Islet of Langerhans (tissue), 1 donor: ENCODE data around the gene PPT1.

Source experiments
- FAIRE-seq: peaks from one replicate; lab custom pipeline; 2011; peaks lifted over from hg19 to GRCh38; lab: Jason Lieb, UNC

Gene PPT1

DNA sequence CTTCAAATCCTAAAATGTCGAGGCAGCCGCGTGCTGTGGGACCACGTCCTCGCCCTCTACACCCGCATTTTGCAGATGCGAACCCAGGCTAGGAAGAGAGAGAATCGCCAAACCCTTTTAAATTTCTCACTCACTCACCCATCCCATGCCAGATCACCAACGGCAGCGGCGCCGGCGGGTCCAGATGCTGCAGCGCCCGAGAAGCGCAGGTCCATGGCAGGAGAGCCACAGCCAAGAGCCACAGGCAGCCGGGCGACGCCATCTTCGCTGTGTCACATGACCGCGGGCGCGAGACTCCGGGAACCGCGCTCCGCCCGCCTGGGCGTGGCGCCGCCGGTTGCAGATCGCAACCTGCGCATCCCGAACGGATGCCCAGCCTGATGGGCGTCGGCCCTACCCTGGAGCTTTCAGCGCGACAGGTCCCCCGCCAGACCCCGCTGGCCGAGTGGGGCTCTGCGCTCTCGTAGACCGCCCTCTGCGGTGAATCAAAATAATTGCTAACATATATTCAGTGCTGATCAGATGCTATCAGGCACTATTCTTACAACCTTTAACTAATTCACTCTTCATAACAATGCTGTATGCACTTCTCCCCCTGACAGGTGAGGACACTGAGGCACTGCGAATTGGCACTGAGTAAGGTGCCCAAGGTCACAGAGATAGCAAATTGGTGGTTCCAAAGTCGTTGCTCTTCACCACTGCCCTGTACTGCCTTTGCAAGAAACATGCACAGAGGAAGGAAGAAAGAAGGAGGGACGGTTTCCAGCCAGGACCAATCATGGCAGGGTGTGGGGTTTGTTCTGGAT is at the start of gene PPT1:
PPT1 (minus strand) TSS at position 276 of the 806 bp plus-strand sequence; CDS start at position 262, 14 bp downstream.
- no peak for FAIRE-seq

DNA sequence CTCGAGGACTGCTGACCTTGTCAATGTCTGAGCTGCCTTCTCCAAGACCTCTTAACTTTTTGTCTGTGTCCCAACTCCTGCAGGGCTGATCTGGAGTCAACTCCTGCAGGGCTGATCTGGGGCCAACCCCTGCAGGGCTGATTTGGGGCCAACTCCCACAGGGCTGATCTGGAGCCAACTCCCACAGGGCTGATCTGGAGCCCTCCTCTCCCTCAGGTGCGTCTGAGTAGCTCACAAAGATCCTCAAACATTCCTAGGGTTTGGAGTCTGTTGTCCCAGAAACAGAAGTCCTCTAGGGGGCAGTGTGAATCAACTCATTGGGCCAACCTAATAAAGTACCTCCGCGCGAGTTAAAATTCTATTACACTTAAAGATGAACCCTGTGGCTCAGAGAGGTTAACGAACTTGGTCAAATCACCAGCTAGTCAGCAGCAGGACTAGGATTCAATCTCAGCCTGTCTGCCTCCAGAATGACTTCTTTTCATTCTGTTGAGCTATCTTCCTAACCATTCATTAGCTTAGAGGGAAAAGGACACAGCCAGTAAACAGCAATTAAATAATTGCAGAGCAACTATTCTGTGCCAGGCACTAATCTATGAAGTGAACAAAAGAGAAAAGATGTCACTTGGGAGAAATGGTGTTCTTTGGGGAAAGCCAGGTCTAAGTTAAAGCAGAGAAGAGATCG is 47.0 kb upstream of the PPT1 start:
- peak; percentile 77 for FAIRE-seq

DNA sequence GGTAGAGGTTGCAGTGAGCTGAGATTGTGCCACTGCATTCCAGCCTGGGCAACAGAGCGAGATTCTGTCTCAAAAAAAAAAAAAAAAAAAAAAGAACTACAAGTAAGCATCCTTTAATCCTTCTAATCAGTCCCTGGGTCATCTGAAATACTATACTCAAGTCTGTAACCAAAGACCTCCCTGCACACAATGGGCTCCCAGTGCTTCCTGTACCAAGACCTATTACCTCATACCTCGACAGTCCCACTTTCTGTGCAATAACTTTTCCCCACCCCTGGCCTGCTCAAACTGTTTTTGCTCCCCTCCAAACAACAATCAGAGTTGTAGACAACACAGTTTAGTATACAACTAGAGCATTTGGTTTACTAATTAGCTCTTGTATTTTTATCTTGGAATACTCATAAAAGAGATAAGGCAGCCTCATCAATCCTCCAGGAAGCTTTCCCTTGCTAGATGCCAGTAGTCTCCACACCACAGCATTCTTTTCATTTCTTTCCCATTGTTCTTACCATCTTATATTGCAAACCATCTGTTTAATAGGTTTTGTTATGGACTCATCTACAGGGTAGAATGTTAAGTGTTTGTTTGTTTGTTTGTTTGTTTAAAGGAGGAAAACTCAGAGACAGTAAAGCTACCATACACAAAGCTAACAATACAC is 45.0 kb upstream of the PPT1 start:
- FAIRE-seq = no peak

DNA sequence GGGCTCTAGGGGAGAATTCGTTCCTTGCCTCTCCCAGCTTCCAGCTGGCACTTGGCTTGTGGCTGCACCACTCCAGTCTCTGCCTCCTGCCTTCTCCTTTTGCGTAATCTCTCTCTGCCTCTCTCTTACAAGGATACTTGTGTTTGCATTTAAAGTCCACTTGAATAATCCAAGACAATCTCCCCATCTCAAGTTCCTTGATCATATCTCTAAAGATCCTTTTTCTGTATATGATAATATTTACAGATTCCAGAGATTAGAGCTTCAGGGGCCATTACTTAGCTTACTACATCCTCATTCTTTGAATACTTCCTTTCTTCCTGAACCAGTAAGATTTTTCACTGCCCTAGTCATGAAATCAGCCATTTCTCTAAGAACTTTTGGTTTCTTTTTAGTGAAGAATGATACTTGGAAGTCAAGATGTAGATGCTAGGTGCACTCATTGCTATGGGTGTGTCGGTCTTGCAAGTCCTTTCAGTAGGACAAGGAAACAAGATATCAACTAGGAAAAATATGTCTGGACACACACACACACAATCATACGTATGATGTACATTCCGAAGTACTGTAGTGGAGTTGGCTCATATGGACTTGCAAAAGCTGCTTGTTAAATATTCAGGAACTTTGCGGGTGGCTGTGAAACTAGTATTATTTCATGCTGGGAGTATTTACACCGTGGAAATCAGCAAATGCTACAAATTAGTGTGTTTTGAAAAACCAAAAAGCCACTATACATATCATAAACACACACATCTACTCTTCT is 43.3 kb upstream of the PPT1 start:
- no peak for FAIRE-seq

DNA sequence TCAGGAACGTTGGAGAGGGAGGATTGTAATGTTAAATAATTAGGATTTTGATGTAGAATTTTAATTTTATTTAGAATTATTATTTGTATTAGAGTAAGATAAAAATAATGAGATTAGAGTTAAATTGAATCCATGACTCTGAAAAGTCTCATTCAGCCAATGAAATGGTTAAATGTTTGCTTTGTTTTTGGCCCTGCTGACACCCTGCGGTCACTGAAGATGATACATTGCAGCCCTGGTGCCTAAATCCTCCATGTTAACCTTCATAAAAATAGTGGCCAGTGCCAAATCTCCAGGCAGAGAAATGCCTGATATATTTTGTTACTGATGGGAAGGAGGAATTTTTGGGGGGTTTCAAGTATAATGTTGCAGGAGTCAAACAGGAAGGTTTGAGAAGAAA is 36.8 kb upstream of the PPT1 start:
- FAIRE-seq = no peak

DNA sequence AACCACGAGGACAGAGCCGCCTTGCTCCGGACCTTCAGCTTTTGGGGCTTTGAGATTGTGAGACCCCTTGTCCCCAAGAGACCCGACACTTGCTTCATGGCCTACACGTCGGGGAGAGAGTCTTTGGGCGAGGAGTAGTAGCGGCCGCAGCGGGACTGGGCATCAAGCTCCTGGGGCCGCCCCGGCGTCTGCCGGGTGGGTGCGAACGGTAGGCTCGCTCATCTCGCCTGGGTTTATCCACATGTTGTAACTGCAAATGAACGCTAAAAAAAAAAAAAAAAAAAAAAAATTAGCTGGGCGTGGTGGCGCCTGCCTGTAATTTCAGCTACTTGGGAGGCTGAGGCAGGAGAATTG is 36.2 kb upstream of the PPT1 start:
- no peak for FAIRE-seq

DNA sequence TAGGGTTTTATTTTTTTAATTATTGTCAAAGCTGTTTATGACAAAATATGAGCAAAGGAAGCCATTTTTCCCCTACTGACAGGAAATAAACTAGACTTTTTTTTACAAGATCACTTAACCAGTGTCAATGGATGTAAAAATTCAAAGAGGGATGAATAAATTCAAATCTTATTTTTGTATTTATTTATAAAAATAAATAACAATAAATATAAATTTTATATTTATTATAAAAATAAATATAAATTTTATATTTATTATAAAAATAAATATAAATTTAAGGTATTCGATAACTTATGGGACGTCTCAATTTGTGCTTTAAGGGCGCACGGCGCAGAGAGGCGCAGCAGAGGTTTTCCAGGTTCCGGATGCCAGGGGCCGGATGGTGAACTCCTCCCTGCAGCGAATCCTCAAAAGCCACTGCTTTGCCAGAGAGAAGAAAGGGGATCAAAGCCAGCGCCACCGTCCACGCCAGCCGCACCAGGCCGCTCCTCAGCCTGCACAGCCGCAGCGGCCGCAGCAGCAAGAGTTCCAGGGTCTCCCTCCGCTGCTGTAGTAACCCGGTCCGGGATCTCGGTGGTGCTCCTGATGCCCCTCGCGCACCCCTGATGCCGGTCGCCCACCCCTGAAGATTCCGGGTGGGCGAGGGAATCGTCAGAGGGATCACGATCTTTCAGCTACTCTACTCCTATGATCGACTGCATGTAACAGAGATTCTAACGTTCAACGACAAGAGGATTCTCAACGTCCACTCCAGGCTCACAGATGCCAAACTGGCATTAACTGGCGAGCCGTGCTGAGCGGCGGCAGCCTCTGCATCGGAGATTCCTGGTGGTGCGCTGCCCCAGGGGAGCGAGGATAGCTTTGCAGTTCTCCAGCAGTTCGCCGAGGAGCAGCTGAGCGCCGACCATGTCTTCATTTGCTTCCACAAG is 35.6 kb upstream of the PPT1 start:
- FAIRE-seq = no peak

DNA sequence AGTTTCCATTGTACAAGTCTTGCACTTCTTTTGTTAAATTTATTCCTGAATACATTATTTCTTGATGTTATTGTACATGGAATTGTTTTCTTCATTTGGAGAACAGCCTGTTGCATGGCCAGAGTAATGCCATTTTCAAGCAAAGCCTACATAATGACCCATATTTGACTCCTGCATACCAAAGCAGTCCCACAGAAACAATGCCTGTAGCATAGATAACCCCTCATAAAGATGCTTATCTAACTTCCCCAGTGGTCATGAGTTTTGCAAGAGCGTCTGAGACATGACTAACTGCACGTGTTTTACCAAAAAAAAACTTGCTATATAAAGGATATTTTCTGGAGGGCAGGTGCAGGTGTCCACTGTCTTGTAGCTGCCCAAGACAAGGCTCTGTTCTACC is 33.8 kb upstream of the PPT1 start:
- FAIRE-seq = no peak

DNA sequence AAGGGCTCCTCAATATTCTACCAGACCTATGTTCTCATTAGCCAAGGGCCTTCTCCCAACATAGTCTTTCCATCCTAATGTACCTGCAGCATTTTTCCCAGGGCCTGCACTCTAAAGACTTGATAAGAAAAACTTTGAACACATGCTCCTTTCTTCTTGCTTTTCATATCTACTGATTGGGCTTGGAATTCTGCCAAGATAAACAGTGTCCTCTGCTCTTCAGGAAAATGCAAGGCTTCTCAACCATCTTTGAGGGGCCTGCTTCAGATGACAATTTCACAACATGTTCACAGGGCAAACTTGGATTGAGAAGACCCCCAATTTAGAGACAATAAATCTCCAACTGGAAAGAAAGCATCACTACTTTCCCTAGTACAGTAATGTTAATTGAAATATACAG is 25.8 kb upstream of the PPT1 start:
- FAIRE-seq = no peak

DNA sequence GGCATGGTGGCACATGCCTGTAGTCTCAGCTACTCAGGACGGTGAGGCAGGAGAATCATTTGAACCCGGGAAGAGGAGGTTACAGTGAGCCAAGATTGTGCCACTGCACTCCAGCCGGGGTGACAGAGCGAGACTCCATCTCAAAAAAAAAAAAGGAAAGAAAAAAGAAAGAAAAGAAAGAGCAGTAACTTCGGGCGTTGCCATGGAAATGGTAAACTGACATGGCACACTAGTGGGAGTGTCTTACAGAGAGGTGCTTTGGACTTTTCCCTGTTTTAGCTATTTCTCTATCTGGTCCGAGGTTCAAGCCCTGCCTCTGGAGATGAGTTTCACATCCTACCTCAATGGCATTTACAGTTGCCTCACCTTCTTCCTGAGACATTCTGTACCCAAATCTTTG is 23.1 kb upstream of the PPT1 start:
- FAIRE-seq = no peak

DNA sequence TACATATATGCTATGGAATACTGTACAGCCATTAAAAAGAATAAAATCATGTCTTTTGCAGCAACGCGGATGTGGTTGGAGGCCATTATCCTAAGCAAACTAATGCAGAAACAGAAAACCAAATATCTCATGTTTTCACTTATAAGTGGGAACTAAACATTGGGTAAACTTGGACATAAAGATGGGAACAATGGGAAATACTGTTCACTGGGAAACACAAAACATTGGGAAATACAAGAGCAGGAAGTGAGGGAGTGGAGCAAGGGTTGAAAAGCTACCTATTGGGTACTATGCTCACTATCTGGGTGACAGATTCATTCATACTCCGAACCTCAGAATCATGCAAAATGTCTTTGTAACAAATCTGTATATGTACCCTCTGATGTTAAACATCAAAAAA is 17.3 kb upstream of the PPT1 start:
- FAIRE-seq = no peak

DNA sequence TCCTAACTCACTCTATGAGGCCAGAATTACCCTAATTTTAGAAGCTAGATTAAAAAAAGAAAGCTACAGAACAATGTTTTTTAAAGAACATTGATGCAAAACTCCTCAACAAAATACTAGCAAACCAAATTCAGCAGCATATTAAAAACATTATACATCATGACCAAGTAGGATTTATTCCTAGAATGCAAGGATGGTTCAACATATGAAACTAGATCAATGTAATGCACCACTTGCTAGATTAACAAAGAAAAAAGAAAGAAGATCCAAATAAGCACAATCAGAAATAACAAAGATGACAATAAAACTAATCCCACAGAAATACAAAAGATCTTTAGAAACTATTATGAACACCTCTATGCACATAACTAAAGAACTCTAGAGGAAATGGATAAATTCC is 13.3 kb upstream of the PPT1 start:
- FAIRE-seq = no peak

DNA sequence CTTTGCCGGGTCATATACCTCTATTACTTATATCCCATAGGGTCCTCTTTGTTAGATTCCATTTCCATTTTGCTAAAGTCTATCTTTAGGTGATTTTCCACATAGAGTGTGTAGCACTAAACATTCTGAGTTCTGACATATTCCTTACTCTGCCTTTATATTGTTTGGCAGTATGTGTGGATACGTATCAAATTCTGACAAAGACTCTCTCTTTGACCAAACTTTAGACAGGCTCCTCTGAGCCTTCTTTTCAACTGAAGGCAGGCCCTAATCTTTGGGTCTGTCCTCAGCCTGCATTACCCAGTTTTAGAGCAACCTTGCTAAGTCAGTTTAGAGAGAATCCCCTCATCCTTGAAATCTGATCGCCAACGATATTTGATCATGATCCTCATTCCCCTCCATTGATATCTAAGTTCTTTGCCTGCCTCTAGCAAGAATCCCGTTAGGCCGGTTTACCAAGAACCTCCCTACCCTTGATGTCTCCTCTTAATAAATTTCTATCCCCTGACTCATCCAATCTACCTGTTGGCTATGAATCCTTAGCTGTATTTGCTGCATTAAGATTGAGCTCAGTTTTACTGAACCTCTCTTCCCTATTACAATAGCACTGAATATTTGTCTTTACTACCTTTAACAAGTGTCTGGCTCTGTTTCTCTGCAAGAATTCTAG is 10.4 kb upstream of the PPT1 start:
- no peak for FAIRE-seq

DNA sequence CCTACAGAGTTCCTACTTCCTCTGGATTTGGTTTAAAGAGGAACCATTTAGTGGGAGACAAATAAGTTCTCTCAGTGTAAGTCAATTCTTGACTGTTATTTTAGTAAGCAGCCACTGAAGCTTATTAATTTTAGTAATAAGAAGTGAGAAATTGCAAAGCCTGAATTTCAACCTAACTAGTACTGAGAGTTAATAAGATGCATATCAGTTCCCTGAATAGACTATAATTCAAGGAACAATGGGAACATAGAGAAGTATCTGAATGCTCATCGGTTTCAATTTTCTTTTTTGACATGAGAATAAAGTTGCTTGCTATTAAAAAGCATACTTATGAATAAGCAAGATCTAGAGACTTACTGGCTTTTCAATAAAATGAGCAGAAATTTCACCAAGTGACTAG is 8.0 kb upstream of the PPT1 start:
- no peak for FAIRE-seq

DNA sequence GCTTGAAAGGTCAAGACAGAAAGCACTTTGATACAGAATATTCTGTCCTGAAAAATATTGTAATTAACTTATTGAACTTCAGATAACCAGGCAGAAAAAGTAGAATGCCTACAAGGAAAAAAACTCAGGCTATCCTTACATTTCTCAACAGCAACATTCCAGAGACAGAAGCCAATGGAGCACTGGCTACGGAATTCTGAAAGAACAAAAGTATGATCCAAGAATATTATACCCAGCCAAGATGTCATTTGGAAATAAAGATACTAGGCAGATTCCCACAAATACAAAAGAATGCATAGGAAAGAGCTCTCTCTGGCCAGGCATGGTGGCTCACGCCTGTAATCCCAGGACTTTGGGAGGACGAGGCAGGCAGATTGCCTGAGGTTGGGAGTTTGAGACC is 5.8 kb upstream of the PPT1 start:
- FAIRE-seq = no peak

DNA sequence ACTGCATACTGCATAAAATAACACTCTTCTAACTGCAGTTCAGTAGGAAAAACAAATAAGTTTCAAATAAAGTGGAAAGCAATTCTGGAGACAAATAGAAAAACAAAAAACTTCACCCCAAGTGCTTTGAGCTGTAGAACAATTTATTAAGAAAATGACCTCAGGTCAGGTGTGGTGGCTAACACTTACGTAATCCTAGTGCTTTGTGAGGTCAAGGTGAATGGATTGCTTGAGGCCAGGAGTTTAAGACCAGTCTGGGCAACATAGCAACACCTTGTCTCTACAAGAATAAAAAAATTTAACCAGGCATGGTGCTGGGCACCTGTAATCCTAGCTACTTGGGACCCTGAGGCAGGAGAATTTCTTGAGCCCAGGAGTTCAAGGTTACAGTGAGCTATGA is 5.0 kb upstream of the PPT1 start:
- no peak for FAIRE-seq

DNA sequence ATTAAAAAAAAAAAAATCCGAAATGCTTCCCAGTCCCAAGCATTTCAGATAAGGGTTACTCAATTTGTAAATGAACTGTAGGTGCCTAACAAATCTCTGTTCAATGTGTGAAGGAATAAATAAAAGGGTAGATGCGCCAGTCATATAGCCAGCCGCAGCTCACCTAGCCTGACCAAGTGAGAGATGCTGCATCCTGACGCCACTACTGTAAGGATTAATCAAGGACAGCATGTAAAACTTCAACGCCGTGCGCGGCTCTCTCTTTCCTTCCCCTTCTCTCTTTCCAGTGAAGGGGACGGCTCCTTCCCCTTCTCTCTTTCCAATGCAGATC is 441 bp downstream of the PPT1 start:
- no peak for FAIRE-seq

DNA sequence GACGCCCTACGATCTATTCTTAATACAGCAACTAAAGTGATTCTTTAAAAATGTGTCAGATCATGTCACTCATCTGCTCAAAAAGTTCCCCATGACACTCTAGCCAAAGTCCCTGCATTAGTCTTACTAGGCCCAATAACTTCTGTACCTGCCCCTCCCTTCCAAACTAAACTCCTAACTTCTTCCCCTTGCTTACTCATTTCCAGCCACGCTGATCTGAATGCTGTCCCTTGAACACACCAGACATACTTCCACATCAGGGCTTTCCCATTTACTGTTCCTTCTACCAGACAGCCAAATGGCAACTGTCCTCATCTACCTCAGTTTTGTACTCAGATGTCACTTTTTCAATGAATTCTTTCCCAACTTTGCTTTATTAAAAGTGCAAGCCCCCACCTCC is 1.2 kb downstream of the PPT1 start:
- FAIRE-seq = no peak

DNA sequence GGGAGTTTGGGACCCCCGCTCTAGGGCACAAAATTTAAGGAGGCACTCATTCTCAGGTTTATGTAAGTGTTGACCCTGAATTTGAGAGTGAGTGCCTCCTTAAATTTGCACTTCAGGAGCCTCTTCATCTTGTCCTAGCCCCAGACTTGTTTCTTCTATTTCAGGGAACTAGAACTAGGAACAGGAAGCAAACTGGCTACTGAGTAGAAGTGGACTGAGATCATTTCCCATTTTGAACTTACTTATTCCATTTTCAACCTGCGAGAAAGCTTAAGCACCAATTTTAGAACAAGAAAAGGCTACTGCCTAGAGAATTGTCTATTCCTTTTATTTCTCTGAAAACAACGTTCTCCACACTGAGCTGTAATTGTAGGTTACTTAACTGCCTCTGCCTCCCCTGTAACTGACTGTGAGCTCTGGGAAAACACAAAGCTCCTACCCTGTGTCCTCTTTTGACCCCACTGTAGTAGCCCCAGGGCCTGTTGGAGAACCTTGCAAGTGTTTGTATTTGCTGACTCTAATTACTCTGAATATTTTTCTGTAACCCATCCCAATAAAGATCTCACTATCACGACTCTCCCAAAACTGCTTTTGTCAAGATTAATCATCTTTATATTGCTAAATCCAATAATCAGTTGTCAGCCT is 2.5 kb downstream of the PPT1 start:
- FAIRE-seq = no peak

DNA sequence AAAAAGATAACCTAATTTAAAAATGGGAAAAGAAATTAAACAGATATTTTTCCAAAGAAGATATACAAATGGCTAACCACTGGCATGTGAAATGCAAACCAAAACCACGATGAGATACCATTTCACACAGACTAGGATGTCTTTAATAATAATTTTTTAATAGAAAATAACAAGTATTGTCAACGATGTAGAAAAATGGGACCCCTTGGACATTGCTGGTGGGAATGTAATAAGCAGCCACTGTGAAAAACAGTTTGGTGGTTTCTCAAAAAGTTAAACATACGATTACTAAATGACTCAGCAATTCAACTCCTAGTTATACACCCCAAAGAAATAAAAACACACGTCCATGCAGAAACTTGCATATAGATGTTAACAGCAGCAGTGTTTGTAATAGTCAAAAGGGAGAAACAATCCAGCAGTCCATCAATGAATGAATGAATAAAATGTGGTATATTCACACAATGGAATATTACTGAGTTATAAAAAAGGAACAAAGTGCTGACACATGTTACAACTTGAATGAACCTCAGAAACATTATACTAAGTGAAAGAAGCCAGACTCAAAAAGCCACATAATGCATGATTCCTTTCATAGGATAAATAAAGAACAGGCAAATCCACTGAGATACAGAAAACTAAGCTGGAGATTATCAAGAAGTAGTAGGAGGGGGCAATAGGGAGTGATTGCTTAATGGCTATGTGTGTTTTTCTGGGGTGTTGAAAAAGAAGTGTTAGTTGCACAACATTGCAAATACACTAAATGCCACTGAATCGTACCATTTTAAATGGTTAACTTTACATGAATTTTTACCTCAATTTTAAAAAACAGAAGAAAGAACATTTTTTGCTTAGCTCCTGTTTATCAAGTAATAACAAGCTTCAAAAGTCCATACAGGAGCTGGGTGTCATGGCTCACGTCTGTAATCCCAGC is 4.1 kb downstream of the PPT1 start:
- FAIRE-seq = no peak
